Gastroesophageal sphincter (tissue), 3 donors: ENCODE results near the gene HOXD8.

ENCODE experiments used
- POLR2A ChIP-seq, 2 donors: fragments of 450-650 bp; IDR thresholded peaks; one replicate each; pipeline ENCODE4 v1.6.1; 2017; ENCODE audit warnings: antibody characterized with exemption in 2 of 2, mild to moderate bottlenecking in 2 of 2, moderate library complexity in 1 of 2
- TF ChIP-seq, protein P1 (sequence below), 4 experiments: fragments of 200-600 bp in 2 of 4; fragments of 450-650 bp in 2 of 4; sonication (generic) in 1 of 4; IDR thresholded peaks; one replicate each; pipeline ENCODE4 v1.5.1; 2017 to 2019; ENCODE audit warnings: antibody characterized with exemption in 4 of 4, mild to moderate bottlenecking in 2 of 4, moderate library complexity in 2 of 4

- TF ChIP-seq, protein P1, sequence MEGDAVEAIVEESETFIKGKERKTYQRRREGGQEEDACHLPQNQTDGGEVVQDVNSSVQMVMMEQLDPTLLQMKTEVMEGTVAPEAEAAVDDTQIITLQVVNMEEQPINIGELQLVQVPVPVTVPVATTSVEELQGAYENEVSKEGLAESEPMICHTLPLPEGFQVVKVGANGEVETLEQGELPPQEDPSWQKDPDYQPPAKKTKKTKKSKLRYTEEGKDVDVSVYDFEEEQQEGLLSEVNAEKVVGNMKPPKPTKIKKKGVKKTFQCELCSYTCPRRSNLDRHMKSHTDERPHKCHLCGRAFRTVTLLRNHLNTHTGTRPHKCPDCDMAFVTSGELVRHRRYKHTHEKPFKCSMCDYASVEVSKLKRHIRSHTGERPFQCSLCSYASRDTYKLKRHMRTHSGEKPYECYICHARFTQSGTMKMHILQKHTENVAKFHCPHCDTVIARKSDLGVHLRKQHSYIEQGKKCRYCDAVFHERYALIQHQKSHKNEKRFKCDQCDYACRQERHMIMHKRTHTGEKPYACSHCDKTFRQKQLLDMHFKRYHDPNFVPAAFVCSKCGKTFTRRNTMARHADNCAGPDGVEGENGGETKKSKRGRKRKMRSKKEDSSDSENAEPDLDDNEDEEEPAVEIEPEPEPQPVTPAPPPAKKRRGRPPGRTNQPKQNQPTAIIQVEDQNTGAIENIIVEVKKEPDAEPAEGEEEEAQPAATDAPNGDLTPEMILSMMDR (IDR thresholded peaks at IDR 0.05), result no peak
- TF ChIP-seq POLR2A (IDR thresholded peaks at IDR 0.05), result no peak
Observed at GRCh38 chr2:176099728-176100546, 29.6 kb upstream of the HOXD8 start, which contains the start of gene HOXD12.
